Activated CD4-positive, alpha-beta T cell treated with anti-CD3 and anti-CD28 coated beads for 36 hours (primary cell): ENCODE data around the gene MMP23B. TPM values are rescaled to one million over a fixed set of nuclear protein-coding genes. Genes with fewer than 3 reads are reported as not detected.
"Not testable (repeated sequence)": the region's sequence is repeated elsewhere in the genome, so short reads cannot be mapped to it uniquely, and the experiment has no call there.

Experiments used
- ATAC-seq: fragments of 200-7000 bp; cut with Tn5 transposase; one replicate; pipeline ENCODE4 v1.10.0; 2021; ENCODE audit warnings: mild to moderate bottlenecking, moderate library complexity
- CTCF ChIA-PET: fragments of 350-600 bp; sonication (Branson Sonifier 250); formaldehyde crosslinking; loops from one replicate; lab custom pipeline; 2021; ENCODE audit warnings: antibody characterized with exemption; lab: Charles Lee
- POLR2A ChIA-PET: fragments of 350-600 bp; sonication (Branson Sonifier 250); formaldehyde crosslinking; loops from one replicate; lab custom pipeline; 2021; ENCODE audit warnings: antibody characterized with exemption, inconsistent platforms; lab: Charles Lee
- DNase-seq: peaks from one replicate; pipeline ENCODE4 v3.0.0-alpha.2; 2020
- H3K27ac Mint-ChIP-seq: one replicate; pipeline ENCODE4 v1.8.0; 2021; ENCODE audit warnings: mixed read lengths
- H3K27me3 Mint-ChIP-seq: one replicate; pipeline ENCODE4 v1.8.0; 2021; ENCODE audit warnings: mixed read lengths
- H3K36me3 Mint-ChIP-seq: one replicate; pipeline ENCODE4 v1.8.0; 2021; ENCODE audit warnings: low read depth, mixed read lengths
- H3K4me1 Mint-ChIP-seq: one replicate; pipeline ENCODE4 v1.8.0; 2021; ENCODE audit warnings: mixed read lengths
- H3K4me3 Mint-ChIP-seq: one replicate; pipeline ENCODE4 v1.8.0; 2021; ENCODE audit warnings: mild to moderate bottlenecking, moderate library complexity, mixed read lengths
- H3K9me3 Mint-ChIP-seq: one replicate; pipeline ENCODE4 v1.8.0; 2021; ENCODE audit warnings: low read depth, mixed read lengths
- intact Hi-C, 2 experiments: fragments of 100-400 bp; cut with DNase I in 1 of 2; cut with micrococcal nuclease in 1 of 2; formaldehyde crosslinking; loops; one replicate each; pipeline versions ENCODE4 v1.14.2 to v1.15.1; 2022 to 2024; cut with DNase I, micrococcal nuclease
- total RNA-seq, 2 experiments: library from RNA; stranded (reverse); gene quantifications; one replicate each; pipeline ENCODE4 v1.2.3, GENCODE V29; 2021

The MMP23B gene
- total RNA-seq, 2 experiments from 2014 or later, result 0.77 to 1.2 TPM

DNA sequence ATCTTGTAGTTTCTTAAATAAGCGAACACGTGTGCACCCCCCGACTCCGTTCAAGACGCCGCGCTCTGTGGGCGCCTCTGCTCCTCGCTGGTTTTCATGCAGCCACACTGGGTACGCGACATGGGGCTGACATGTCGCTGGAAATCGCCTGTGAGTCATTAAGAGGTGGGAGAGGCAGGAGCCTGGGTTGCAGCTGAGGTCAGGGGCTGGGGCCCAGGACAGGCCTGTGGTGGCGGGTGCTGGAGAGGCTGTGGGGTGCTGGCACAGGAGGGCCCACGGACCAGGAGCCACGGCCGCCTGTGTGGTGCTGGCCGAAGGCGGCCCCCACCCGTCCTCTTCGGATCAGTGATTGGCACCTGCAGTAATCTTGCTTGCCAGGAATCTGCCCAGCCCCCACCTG is 42.8 kb downstream of the MMP23B start:
- ATAC-seq, H3K4me3 Mint-ChIP-seq, POLR2A ChIA-PET, CTCF ChIA-PET, DNase-seq, intact Hi-C loops, H3K27me3 Mint-ChIP-seq, H3K9me3 Mint-ChIP-seq: not testable (repeated sequence)
- Mint-ChIP-seq H3K27ac (peak overlapping the region; percentile 51), H3K36me3 (peaks cover 12% of the 10 kb centered on the region), H3K4me1 (peaks cover 22% of the 10 kb centered on the region)

DNA sequence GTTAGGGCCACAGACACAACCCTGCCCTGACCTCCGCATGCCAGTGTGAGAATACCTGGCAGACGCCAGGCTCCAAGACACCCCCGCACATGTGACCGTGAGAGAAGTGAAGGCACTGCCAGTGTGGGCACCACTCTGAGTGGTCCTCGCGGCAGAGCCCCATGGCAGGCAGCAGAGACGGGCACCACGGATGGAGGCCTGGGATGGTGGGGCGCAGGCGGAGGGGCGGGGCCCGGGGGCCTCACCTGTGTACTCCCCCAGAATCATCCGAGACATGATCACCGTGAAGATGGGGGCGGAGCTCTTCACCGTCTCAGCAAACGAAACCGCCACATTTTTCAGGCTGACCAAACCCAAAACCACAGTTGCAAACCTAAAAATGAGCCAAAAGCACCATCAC is 43.2 kb downstream of the MMP23B start:
- H3K4me1 Mint-ChIP-seq, result peaks cover 22% of the 10 kb centered on the region
- H3K27ac Mint-ChIP-seq, POLR2A ChIA-PET, H3K27me3 Mint-ChIP-seq, DNase-seq, ATAC-seq, H3K4me3 Mint-ChIP-seq, intact Hi-C loops, CTCF ChIA-PET, H3K9me3 Mint-ChIP-seq: not testable (repeated sequence)
- H3K36me3 Mint-ChIP-seq, result peaks cover 12% of the 10 kb centered on the region

DNA sequence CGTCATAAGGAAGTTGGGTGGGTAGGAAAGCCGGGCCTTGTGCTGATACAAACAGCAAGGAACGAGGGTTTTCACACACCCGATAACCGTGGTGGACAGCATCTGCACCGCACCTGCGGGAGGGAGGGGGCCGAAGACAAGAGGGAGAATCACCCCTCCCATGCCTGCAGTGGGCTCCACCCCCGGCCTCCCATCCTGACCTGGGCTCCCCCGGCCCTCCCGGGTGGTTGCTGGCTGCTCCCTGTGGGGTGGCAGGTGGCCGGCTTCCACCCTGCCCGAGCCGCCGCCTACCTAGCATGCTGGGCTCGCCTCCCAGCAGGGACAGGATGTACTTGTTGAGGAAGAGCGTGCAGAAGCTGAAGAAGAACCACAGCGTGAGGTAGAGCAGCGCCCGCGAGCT is 44.1 kb downstream of the MMP23B start:
- Mint-ChIP-seq H3K36me3 (peaks cover 11% of the 10 kb centered on the region), H3K4me1 (peaks cover 22% of the 10 kb centered on the region)
- H3K27me3 Mint-ChIP-seq, CTCF ChIA-PET, ATAC-seq, H3K27ac Mint-ChIP-seq, H3K4me3 Mint-ChIP-seq, intact Hi-C loops, POLR2A ChIA-PET, DNase-seq, H3K9me3 Mint-ChIP-seq: not testable (repeated sequence)

DNA sequence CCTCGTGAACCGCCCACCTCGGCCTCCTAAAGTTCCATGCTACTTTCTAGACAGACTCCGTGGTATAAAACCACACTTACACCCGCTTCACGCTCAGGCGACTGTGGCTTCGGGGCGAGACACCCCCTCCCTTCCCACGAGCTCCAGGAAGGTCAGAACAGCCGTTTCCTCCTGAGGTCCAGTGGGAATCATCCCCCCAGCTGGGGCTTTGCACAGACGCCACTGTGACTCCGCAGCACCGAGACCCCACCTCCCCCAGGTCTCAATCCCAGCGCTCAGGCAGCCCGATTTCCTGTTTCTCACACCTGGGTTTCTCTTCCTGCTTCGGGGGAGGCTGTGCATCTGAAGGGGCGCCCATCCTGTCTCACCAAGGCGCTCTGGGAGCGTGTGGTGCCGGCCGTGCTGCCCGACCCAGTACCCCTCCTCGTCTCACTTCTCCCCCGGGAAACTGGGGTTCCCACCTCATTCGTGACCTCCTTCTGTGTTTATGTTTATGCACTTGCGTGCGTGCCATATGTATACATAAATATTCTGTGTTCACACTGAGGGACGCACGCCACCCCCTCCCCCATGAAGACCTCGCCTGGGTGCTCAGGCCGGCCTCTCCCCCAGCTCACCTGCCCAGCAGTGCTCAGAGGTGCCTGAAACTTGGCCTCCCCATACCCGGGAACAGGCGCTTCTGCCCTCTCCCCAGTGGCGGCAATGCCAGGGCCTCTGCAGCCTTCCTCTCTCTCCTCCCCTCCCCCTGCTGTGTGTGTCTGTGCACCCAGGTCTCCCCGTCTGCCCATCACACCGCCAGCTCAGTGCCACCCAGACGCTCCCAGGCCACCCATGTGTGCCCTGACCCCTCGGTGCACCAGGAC is 46.0 kb downstream of the MMP23B start:
- intact Hi-C loops, result no loop called here
- CTCF ChIA-PET, result interaction anchor here (0.6 to 1.5 kb wide), 6 partner anchors 9 to 883 kb away, joined by 3 to 4 read pairs (median 3); partner anchors contain the start of gene SLC35E2B
- POLR2A ChIA-PET, result interaction anchor here (0.6 kb wide), 2 partner anchors 9 to 704 kb away, joined by 4 to 6 read pairs; no protein-coding TSS in a partner anchor
- H3K4me3 Mint-ChIP-seq, result peak overlapping the region; percentile 77
- peaks cover 22% of the 10 kb centered on the region for H3K4me1 Mint-ChIP-seq
- H3K27me3 Mint-ChIP-seq, result no peaks in the 10 kb centered on the region
- H3K9me3 Mint-ChIP-seq, result no peaks in the 10 kb centered on the region
- H3K36me3 Mint-ChIP-seq, result peaks cover 6% of the 10 kb centered on the region
- DNase-seq (peak; percentile 55), ATAC-seq (peak; percentile 62)
- H3K27ac Mint-ChIP-seq, result peak overlapping the region; percentile 86

DNA sequence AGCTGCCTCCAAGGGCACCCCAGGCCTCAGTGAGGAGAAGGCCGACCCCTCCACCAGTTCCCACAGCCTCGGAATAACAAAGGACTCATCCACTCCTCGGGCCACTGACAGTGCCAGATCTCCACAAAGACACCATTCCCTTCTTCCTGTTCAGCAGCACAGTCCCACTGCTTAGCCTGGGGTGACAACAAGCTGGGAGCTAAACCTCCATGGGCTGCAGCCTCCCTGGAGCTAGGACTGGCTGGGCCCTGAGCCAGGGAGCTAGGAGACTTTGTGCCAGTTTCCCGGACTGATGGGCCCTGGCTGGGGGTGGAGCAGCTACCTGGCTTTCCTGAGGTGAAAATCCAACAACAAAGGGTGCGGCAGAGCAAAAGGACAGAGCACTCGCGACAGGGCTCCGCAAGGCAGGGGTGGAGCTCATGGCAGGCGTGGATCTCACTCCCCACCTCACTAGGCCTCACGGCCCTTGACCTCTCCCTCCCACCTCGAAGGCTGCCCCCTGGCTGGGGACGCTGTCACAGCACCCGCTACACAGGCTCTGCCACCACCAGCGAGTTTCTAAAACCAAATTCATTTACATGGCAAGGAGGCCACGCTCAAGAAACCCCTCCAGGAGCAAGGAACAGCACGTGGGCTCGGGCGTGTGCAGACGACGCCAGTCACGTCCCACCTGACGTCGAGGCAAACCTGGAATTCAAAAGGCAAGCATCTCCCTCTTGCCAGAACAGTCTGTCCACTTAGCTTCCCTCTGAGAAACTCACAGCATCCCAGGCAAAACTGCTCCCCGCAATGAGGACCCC is 46.8 kb downstream of the MMP23B start:
- Mint-ChIP-seq H3K36me3 (peaks cover 9% of the 10 kb centered on the region), H3K4me1 (peaks cover 25% of the 10 kb centered on the region), H3K4me3 (peak overlapping the region; percentile 77), H3K27me3 (no peaks in the 10 kb centered on the region), H3K27ac (peak overlapping the region; percentile 86), H3K9me3 (no peaks in the 10 kb centered on the region)
- ATAC-seq (peak; percentile 69), DNase-seq (peak; percentile 76)
- POLR2A ChIA-PET, result no interaction called here
- intact Hi-C loops, result no loop called here
- CTCF ChIA-PET, result interaction anchor here (0.6 to 1.5 kb wide), 5 partner anchors 13 to 882 kb away, joined by 3 to 4 read pairs (median 3); partner anchors contain the start of gene SLC35E2B

DNA sequence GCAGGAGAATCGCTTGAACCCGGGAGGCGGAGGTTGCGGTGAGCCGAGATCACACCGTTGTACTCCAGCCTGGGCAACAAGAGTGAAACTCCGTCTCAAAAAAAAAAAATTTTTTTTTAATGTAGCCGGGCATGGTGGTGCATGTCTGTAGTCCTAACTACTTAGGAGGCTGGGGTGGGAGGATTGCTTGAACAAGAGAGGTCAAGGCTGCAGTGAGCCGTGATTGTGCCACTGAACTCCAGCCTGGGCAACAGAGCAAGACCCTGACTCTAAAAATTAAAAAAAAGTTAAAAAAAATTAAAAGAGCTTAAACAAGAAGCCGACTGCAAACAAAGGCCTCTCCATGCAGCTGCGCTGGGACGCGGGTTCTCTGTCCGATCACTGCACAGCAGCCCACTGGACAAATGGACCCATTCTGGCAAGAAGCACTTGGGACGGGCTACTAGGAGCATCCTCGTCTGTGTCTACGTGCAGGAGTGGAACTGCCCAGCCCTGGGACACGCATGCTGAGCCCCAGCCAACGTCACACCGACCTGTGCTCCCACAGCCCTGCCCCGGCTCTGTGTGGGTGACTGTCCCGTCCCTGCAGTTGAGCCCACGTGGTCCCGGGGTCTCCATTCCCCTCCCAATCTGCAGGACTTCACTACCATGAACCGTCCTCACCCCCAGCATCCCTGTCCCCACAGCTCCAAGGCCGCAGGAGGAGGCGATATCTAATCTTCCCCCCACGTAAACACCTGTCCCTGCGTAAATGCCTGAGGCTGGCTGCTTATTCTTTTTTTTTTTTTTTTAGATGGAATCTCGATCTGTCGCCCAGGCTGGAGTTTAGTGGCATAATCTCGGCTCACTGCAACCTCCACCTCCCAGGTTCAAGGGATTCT is 48.3 kb downstream of the MMP23B start:
- no peak overlapping the region for H3K27ac Mint-ChIP-seq
- DNase-seq, result no peak
- H3K4me1 Mint-ChIP-seq, result peaks cover 24% of the 10 kb centered on the region
- peaks cover 7% of the 10 kb centered on the region for H3K36me3 Mint-ChIP-seq
- no peak overlapping the region for H3K4me3 Mint-ChIP-seq
- ATAC-seq, result no peak
- ChIA-PET POLR2A (interaction anchor here (0.5 to 0.7 kb wide), 3 partner anchors 78 to 389 kb away, joined by 4 to 5 read pairs (median 4); no protein-coding TSS in a partner anchor), CTCF (interaction anchor here (0.6 kb wide), 1 partner anchor 53 kb away, joined by 3 read pairs; no protein-coding TSS in a partner anchor)
- no peaks in the 10 kb centered on the region for H3K9me3 Mint-ChIP-seq
- H3K27me3 Mint-ChIP-seq, result no peaks in the 10 kb centered on the region
- intact Hi-C loops, result no loop called here

DNA sequence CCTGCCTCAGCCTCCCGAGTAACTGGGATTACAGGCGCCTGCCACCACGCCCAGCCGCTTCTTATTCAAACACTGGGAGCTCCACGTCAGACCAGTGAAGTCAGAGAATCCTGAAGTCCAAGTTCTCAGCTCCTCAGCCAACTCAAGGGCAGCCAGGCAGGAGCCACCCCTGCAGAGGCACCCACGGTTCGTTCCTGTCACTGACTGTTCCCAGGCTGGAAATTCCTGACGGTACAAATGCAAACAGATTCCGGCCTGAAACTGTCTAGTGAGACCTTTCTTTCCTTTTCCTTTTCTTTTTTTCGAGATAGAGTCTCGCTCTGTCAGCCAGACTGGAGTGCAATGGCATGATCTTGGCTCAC is 48.9 kb downstream of the MMP23B start:
- ATAC-seq, result no peak
- POLR2A ChIA-PET, result interaction anchor here (0.5 kb wide), 1 partner anchor 78 kb away, joined by 4 read pairs; no protein-coding TSS in a partner anchor

DNA sequence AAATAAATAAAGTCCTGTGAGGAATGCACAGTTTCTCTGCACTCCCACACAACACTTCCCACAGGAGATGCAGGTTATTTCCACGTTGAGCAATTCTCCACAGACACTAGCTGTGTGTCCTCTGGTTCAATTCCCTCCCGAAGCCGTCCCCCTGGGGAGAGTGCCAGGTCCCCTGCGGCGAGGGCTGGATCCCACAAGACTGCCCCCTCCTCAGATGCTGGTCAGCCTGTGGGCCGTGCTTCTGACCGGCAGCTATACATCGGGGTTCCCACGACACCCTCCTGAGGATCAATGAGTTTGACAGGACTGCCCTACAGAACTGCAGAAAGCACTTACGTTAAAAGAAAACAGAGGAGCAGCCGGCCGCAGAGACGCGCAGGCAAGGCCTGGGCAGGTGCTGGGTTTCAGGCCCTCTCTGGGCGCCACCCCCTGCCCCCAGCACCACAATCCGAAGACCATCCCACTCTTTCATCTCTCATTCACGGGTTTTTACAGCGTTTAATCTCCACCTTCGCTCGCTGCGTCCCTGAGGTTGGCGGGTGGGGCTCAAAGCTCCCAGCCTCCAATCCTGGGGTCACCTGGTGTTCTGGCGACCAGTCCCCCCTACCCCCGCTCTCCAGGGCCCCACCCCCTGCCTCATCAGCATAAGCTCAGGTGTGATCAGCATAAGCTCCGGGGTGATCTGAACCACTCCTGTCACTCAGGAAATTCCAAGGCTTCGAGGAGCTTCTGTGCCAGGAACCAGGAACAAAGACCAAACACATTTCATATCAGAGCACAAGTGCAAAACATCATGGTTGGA is 51.3 kb downstream of the MMP23B start:
- H3K4me3 Mint-ChIP-seq, result no peak overlapping the region
- POLR2A ChIA-PET, result no interaction called here
- H3K36me3 Mint-ChIP-seq, result peaks cover 9% of the 10 kb centered on the region
- CTCF ChIA-PET, result interaction anchor here (1.2 kb wide), 1 partner anchor 55 kb away, joined by 3 read pairs; no protein-coding TSS in a partner anchor
- H3K27me3 Mint-ChIP-seq, result no peaks in the 10 kb centered on the region
- intact Hi-C loops, result no loop called here
- H3K9me3 Mint-ChIP-seq, result no peaks in the 10 kb centered on the region
- no peak overlapping the region for H3K27ac Mint-ChIP-seq
- peaks cover 36% of the 10 kb centered on the region for H3K4me1 Mint-ChIP-seq
- ATAC-seq, result no peak
- DNase-seq, result no peak

More for the DNA sequence above, 48.9 kb downstream of the MMP23B start:
- Mint-ChIP-seq H3K36me3 (peaks cover 9% of the 10 kb centered on the region), H3K27me3 (no peaks in the 10 kb centered on the region), H3K27ac (no peak overlapping the region), H3K4me3 (no peak overlapping the region), H3K9me3 (no peaks in the 10 kb centered on the region), H3K4me1 (peaks cover 27% of the 10 kb centered on the region)
- intact Hi-C loops, result no loop called here
- no peak for DNase-seq
- CTCF ChIA-PET, result no interaction called here
